ENCODE results near the gene RNF114.

- no peak for TF ChIP-seq CTCF (IDR thresholded peaks at IDR 0.05; ENCODE audit: insufficient read depth, low read length)
- TF ChIP-seq POLR2AphosphoS5 (IDR thresholded peaks at IDR 0.05; ENCODE audit: low read depth) = no peak
- no peak for TF ChIP-seq REST (IDR thresholded peaks at IDR 0.05; ENCODE audit: insufficient replicate concordance, low read depth)
- no peak for TF ChIP-seq GABPA (IDR thresholded peaks at IDR 0.05; ENCODE audit: low read depth)
Observed at GRCh38 chr20:49973981-49974380, 37.8 kb downstream of the RNF114 start.
